ENCODE measurements around the gene PRPSAP1.

PRPSAP1 gene

DNA sequence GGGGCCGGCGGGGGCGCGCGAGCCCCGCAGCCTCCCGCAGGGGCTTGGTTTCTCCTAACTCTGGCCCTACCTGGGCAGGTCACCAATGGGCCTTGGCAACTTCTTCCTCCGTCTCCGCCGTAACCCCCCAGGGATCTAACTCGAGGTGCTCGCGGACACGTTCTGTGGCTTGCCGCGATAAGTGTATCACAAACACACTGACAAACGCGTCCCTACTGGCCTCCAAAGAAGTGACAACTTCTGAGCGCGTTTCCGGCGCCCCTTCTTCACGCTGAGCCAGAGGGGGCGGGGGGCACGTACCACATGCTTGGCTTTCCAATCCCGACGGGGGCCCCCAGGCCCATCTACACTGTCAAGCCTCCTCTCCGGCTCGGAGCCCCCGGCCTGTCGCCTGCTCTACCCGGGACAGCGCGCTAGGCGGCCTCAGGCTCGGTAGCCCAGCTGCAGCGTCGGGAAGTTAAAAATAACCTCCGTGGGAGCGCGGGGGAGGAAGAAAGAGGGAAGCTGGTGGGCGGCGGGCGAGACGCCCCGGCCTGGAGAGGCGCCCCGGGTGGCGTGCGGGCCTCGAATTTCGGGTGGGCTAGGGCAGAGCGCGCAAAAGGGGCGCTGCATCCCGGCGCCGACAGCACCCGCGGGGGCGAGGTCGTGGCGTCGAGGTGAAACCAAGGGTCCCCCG, 30.0 kb upstream of the PRPSAP1 start:
- in situ Hi-C loops (cut with HindIII; ENCODE audit: low sequenced_read_pairs): no loop called here

DNA sequence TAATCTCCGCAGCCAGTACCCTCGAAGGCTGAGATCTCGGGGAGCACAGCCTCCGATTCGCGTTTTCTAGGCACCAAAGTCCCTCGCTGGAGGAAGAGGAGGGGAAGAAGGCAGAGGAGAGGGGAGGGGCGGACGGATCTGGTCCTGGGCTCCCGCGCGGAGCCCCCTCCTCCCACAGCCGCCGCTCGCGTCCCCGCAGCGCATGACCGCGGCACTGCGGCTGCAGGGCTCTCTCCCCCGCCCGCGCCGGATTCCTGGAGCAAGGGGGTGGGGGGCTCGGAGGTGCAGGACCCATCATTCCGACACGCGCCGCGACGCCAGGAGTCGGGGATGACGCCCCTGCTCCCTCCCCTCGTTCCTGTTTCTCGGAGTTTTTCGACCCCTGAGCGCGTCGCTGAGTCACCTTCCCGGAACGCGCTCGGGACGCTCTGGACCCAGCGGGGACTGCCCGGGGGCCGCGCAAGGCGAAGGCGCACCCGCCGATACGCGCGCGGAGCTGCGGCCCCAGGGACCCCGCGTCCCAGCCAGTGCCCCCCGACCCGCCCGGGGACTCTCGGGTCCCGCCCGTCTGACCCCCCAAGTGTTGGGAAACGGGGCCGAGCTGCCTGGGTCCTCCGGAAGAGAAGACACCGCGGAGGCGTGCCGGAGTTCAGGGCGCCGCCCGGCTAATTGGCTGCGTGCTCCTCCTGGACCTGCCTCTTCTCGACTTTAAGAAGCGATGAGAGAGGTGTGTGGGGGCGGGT, 29.3 kb upstream of the PRPSAP1 start:
- in situ Hi-C loops (cut with HindIII; ENCODE audit: low sequenced_read_pairs): no loop called here

DNA sequence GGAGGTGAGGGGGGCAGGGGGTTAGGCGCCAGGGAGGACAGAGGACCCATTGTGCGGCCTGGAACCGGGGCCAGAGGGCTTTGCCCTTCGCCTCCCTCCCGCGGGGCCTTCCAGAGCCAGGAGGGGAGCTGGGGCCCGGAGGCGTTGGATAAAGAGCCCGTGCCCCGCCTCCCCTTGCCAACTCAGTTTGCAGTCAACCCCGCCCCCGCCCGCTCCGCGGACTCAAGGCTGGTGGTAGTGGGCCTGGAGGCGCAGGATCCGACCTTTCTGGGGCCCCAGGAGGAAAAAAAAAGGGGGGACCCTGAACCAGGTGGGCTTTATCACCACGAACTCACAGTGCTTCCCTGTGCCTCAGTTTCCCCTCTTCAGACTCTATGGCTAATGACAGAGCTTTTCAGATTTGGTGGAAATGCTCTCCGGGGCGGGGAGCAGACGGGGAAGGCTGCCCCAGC, 28.7 kb upstream of the PRPSAP1 start:
- in situ Hi-C loops (cut with HindIII; ENCODE audit: low sequenced_read_pairs): no loop called here

DNA sequence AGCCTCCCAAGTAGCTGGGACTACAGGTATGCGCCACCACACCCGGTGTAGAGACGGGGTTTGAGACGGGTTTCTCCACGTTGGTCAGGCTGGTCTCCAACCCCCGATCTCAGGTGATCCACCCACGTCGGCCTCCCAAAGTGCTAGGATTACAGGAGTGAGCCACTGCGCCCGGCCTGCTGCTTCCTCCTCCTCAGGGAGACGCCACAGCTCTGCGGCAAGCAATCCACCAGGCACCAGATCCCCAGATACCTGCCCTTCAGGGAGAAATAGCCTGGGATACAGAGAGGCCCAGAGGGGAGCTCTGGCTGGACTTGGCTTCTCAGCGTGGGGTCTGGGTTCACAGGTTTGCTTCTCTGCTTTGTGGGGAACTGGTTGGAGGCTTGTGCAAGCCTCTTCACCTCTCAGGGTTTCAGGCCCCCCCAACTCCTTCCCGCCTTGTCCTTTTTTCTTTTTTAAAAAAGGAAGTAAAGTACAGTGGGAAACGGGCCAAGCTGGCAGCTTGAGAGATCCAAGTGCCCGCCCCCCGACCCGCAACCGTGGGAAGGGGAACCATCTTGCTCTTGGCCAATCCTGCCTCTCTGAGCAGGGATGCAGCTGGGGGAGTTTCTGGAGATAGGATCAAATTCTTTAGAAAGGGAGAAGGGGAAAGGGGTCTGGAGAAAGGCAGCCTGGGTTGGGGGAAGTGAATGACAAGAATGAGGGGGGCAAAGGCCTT, 28.1 kb upstream of the PRPSAP1 start:
- in situ Hi-C loops (cut with HindIII; ENCODE audit: low sequenced_read_pairs): no loop called here

DNA sequence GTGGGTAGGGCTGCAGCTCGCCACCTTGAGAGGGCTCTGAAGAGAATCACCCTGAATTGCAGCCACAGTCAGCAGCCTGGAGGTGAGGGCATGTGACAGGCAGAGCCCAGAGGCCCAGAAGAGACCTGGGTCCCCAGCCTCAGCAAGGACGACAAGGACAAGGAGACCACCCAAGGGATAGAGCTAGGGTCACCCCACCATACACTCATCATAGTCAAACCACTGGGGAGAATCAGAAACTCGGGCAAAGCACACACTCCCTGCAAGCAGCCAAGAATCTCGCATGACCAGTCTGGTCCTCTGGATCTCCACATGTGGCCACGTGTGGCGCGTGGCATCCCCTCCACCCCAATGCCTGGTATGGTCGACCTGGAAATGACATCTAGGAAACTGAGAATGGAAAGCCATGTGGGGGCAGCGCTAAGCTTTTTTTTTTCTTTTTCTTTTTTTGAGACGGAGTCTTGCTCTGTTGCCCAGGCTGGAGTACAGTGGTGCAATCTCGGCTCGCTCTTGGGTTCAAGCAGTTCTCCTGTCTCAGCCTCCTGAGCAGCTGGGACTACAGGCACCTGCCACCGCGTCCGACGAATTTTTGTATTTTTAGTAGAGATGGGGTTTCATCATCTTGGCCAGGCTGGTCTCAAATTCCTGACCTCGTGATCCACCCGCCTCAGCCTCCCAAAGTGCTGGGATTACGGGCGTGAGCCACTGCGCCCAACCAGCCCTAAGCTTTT, 26.1 kb upstream of the PRPSAP1 start:
- in situ Hi-C loops (cut with HindIII; ENCODE audit: low sequenced_read_pairs): no loop called here

DNA sequence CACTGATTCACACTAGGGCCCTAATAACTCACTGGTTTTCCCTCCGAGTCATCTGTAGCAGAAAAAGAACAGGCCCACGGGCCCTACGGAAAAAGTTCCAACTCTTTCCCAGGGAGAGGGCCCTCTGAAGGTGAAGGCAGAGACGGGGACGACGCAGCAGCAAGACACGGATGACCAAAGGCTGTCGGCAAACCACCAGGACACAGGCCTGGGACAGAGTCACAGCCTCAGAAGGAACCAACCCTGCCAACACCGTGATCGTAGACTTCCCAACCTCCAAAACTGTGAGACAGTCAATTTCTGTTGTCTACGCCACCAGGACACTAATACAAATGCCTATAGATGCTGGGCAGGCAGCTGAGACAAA, 25.5 kb upstream of the PRPSAP1 start:
- in situ Hi-C loops (cut with HindIII; ENCODE audit: low sequenced_read_pairs): no loop called here

DNA sequence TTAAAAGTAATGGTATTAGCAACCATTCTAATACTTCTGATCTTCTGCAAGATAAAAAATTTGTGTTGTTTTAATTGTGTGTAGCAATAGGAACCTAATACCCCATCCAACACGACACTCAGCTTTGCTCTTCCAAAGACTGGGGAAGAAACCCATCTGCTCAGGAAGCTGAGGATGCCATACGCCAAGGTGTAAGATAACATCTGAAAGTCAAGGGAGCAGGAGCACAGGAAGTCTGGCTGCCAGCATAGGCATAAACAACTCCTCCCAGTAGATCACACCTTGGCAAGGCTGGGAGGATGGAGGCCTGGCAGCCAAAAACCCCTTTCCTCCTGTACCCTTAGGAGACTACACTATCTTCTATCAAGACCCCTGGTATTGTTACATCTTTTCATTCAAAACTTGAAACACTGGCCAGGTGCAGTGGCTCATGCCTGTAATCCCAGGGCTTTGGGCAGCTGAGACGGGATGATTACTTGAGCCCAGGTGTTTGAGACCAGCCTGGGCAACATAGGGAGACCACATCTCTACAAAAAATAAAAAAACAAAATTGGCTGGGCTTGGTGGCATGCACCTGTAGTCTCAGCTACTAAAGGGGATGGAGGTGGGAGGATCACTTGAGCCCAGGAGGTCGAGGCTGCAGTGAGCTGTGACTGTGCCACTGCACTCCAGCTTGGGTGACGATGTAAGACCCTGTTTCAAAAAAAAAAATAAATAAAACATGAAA, 25.0 kb upstream of the PRPSAP1 start:
- in situ Hi-C loops (cut with HindIII; ENCODE audit: low sequenced_read_pairs): no loop called here

DNA sequence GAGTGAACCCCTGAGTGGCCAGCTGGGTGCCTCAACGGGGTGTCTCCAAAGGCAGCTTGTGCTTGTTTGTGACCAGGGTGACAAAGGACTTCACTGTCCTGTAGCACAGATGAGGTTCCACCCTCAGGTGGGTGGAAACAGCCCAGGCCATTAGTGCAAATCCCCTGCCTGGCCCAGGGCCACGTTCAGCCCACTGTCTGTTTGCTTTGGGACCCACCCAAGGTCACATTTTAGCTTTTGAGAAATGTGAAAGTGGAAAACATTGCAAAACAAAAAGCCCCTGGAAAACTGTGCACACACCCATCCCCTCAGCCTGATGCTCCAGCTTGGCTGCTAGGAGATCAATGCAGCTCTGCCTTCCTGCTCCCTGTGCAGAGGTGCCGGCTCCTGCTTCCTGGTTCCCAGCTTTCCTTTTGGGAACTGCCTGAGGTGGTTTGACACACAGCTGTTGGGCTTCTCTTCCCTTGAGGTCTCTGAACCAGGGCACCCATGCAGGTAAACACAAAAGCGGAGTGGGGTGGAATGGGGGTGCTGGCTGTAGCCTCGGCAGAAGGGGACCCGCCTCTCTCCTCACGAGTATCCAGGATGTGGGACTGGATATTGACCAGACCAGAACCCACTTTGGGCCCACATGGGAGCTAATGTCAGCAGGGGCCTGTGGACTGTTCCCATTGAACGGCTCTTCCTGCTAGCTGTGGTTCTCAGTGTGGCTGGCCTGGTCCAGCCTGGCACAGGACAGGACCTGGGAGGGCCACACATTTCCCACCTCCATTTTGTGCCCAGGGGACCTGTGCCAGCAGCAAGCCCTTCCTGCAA, 22.8 kb upstream of the PRPSAP1 start:
- in situ Hi-C loops (cut with HindIII; ENCODE audit: low sequenced_read_pairs): no loop called here

DNA sequence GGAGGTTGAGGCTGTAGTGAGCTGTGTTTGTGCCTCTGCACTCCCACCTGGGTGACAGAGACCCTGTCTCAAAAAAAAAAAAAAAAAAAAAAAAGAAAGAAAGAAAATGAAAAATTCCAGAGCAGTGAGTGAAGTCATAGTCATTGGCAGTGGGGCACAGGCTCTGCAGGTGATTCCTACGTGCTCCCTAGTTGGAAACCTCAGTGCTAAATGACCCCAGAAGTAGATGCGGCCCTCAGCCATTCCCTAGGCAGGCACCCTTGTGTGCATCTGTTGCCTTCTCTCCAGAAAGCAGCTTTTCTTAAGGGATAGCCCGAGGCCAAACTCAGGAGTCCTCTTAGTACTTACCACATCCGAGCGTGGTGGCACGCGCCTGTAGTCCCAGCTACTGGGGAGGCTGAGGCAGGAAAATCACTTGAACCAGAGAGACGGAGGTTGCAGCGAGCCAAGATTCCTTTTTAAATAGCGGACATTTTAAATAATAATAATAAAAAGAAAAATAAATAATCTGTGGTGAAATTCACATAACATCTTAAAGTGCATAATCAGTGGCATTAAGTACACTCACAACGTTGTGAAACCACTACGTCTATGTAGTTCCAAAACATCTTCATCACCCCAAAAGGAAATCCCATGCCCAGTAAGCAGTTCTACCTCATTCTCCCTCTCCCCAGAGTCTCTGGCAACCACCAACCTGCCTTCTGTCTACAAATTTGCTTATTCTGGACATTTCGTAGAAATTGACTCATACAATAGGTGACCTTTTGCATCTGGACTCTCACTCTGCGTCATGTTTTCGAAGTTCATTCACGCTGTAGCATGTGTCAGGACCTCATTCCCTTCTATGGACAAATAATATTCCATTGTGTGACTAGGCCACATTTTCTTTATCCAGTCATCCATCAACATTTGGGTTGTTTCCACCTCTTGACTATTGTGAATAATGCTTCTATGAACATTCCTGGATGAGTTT, 18.2 kb upstream of the PRPSAP1 start:
- in situ Hi-C loops (cut with HindIII; ENCODE audit: low sequenced_read_pairs): no loop called here

DNA sequence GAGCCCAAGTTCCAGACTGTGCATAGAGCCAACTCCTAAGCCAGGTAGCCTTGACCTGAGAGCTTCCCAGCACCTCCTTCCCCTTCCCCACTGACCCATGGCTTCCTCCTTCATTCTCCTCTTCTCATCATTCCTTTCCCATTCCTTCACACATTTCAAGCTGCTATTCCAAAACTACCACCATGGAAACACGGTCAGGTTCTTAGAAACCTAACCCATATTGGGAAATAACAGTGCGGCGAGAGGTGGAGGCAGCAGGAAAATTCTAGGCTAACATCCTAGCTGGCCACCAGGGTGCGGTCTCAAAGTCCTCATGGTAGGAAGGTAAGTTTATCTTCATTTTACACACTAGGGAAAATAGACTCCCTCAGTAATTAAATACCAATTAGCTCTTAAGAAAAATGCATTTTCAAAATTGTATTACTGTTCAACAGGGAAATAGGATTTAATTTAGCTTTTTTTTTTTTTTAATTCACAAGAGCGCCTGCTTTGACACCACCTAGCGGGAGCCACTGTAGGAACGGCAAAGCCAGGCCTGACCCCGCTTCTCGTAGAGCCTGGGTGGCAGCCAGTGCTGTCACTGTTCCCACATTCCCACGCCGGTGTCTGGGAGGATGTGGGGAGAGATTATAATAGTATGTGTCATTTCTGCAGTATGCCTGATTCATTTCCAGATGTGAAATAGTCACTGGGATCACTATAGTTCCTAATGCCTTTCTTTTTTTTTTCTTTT, 16.7 kb upstream of the PRPSAP1 start:
- in situ Hi-C loops (cut with HindIII; ENCODE audit: low sequenced_read_pairs): no loop called here

DNA sequence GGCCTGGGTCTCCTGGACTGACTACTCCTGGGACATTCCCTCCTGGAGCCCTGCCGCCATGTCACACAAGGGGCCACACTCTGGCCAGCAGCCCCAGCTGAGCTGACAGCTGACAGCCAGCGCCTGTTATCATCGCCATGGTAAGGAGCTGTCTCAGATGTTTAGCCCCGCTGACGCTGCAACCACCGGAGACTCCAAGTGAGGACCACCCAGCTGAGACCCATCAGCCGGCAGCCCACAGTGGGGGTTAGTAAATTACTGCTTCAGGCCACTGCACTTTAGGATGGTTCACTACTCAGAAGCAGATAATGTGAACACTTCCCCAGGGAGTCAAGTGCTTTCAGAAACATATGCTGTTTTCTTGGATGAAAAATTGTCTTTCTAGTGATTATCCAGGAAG, 16.1 kb upstream of the PRPSAP1 start:
- in situ Hi-C loops (cut with HindIII; ENCODE audit: low sequenced_read_pairs): no loop called here

DNA sequence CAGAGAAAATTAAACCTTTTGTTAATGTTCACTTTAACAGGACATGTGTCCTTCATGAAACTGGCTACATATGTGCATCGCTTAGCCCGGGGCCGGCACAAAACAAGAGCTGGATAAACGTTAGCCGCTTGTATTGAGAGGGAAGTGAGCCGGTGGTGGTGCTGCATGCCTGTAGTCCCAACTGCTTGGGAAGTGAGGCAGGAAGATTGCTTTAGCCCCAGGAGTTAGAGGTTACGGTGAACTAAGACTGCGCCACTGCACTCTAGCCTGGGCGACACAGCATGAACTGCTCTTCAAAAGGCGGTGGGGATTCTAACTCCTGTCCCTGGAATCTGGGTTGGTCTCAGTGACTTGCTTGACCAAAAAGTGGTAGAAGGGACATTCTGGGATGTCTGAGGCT, 15.7 kb upstream of the PRPSAP1 start:
- in situ Hi-C loops (cut with HindIII; ENCODE audit: low sequenced_read_pairs): no loop called here

DNA sequence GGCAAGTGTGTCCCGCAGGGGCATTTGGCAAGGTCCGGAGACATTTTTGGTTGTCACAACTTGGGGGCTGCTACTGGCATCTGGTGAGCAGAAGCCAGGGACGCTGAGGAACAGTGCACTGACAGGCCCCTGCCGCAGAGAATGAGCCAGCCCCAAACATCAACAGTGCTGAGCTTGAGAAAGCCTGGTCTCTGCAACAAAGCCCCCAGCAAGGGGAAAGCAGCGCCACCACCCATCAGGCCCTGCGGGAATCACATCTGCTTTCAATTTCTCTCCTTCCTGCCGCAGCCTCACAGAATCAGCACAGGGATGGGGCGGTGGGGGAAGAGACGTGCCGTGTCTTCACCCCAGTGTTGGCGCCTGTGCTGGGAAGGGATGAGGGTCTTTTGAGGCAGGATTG, 14.8 kb upstream of the PRPSAP1 start:
- in situ Hi-C loops (cut with HindIII; ENCODE audit: low sequenced_read_pairs): no loop called here

DNA sequence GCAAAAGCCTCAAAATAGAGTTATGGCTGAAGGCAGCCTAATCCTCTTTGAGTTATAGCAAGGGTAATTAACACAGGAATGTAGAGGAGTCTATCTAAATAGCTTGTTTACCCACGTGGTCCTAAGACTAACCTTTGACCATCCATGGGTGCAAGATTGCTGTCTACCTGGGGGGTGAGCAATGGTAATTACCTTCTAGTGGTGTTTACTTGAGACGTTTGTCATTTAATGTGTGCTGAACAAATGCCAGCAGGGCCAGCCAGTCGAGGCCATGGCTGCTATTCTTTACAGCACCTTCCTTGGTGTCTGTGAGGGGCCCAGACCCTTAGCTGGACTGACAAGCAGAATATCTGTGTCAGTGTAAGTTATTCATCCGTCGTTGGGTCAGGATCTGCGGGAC, 13.9 kb upstream of the PRPSAP1 start:
- in situ Hi-C loops (cut with HindIII; ENCODE audit: low sequenced_read_pairs): no loop called here

DNA sequence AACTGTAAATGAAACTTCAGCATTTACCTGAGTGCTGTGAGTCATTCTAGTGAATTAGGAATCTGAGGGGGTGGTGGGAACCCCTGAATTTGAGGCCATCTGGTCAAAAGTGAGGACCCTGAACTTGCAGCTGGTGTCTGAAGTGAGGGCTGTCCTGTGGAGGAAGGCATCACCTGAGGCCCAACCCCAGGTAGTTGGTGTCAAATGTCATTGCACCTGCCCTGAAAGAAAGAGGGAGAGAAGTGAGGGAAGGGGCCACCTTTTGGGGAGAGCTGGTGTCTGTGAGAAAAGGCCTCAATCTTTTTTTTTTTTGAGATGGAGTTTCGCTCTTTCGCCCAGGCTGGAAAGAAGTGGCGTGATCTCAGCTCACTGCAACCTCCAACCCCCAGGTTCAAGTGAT, 12.5 kb upstream of the PRPSAP1 start:
- in situ Hi-C loops (cut with HindIII; ENCODE audit: low sequenced_read_pairs): no loop called here

DNA sequence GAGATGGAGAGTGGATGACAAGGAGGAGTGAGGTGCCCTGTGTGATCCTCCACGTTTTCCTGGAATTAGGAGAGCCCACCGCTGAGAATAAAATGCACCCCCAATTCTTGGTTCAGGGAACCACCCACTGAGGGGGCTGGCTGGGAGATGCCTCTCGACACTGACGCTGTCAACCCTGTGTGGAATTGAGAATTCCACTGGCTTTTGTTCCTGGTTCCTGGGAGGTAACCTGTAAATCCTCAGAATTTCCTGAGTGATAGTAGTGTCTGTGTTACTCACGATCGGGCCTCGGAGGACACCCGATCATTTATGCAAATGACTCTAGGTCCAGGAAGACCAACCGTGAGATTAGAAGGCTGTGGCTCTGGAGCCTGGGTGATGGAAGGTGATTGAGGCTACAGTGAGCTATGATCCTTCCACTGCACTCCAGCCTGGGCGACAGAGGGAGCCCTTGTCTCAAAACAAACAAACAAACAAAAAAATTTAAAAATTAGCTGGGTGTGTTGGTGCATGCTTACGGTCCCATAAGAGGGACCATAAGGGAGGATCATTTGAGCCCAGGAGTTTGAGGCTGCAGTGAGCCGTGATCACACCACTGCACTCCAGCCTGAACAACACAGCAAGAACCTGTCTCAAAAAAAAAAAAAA, 11.7 kb upstream of the PRPSAP1 start:
- in situ Hi-C loops (cut with HindIII; ENCODE audit: low sequenced_read_pairs): no loop called here

DNA sequence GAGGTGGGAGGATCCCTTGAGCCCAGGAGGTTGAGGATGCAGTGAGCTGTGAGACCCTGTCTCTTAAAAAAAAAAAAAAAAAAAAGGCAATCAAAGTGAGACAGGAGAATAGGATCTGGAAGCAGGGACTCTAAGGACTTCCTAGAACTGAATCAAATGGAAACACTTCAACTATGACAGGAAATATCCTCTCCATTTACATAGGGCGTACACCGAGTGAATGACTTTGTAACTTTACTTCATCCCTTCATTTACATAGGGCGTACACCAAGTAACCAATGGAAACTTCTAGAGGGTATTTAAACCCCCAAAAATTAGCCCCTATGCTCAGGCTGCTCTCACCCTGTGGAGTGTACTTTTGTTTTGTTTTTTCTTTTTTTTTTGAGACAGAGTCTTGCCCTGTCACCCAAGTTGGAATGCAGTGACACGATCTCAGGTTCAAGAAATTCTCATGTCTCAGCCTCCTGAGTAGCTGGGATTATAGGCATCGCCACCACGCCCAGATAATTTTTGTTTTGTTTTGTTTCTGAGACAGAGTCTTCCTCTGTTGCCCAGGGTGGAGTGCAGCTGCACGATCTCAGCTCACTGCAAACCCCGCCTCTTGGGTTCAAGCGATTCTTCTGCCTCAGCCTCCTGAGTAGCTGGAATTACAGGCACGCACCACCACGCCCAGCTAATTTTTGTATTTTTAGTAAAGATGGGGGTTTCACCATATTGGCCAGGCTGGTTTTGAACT, 9.6 kb upstream of the PRPSAP1 start:
- in situ Hi-C loops (cut with HindIII; ENCODE audit: low sequenced_read_pairs): no loop called here

Data from DLD1 (cell line).